Measurements from ENCODE around the gene TNS4.

DNA sequence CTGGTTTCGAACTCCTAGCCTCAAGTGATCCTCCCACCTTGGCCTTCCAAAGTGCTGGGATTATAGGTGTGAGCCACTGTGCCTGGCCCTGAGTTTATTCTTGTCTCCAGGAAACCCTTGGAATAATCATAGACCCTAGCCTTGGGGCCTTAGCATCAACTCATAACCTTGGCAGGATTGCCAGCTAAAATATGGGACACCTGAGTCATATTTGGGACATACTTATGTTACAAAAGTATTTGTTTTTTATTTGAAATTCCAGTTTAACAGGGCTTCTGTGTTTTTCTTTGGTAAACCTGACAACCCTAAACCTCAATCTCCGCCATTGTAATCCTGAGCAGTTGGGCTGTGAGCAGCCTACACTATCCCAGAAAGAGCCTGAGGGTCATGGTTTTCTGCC is 28.6 kb upstream of the TNS4 start:
- TF ChIP-seq CREB1 (IDR thresholded peaks at IDR 0.05; ENCODE audit: low read depth) (no peak), REST (IDR thresholded peaks at IDR 0.05; ENCODE audit: low read depth) (no peak), EP300 (IDR thresholded peaks at IDR 0.05; ENCODE audit: borderline replicate concordance) (no peak), USF1 (IDR thresholded peaks at IDR 0.05) (no peak), YY1 (IDR thresholded peaks at IDR 0.05; ENCODE audit: low read depth) (no peak), ZBTB7A (IDR thresholded peaks at IDR 0.05; ENCODE audit: low read depth) (no peak), NFIC (IDR thresholded peaks at IDR 0.05) (no peak), FOXM1 (IDR thresholded peaks at IDR 0.05; ENCODE audit: borderline replicate concordance, low read depth) (no peak)
- TF ChIP-seq, protein P1, sequence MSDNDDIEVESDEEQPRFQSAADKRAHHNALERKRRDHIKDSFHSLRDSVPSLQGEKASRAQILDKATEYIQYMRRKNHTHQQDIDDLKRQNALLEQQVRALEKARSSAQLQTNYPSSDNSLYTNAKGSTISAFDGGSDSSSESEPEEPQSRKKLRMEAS (IDR thresholded peaks at IDR 0.05), result no peak
